Stomach (tissue), 4 donors: Measurements from ENCODE around the gene S100A11.

Source experiments
- POLR2A ChIP-seq, 4 donors: fragments of 450-650 bp; IDR thresholded peaks; one replicate each; pipeline ENCODE4 v1.6.1; 2016; ENCODE audit warnings: antibody characterized with exemption in 4 of 4, control low read depth in 2 of 4, mild to moderate bottlenecking in 1 of 4, moderate library complexity in 1 of 4
- TF ChIP-seq, protein P1 (sequence below), 7 experiments: fragments of 450-650 bp in 4 of 7; fragments of 200-600 bp in 3 of 7; sonication (generic) in 3 of 7; IDR thresholded peaks; one replicate each; pipeline ENCODE4 v1.5.1; 2016 to 2019; ENCODE audit warnings: antibody characterized with exemption in 7 of 7, control low read depth in 2 of 7, mild to moderate bottlenecking in 1 of 7

GRCh38 chr1:152007047-152007446 is 29.8 kb downstream of the S100A11 start:
- TF ChIP-seq, protein P1, sequence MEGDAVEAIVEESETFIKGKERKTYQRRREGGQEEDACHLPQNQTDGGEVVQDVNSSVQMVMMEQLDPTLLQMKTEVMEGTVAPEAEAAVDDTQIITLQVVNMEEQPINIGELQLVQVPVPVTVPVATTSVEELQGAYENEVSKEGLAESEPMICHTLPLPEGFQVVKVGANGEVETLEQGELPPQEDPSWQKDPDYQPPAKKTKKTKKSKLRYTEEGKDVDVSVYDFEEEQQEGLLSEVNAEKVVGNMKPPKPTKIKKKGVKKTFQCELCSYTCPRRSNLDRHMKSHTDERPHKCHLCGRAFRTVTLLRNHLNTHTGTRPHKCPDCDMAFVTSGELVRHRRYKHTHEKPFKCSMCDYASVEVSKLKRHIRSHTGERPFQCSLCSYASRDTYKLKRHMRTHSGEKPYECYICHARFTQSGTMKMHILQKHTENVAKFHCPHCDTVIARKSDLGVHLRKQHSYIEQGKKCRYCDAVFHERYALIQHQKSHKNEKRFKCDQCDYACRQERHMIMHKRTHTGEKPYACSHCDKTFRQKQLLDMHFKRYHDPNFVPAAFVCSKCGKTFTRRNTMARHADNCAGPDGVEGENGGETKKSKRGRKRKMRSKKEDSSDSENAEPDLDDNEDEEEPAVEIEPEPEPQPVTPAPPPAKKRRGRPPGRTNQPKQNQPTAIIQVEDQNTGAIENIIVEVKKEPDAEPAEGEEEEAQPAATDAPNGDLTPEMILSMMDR (IDR thresholded peaks at IDR 0.05): no peak
- TF ChIP-seq POLR2A (IDR thresholded peaks at IDR 0.05): no peak
